Measurements from ENCODE around the gene PSMA2. TPM values are rescaled to one million over a fixed set of nuclear protein-coding genes. Genes with fewer than 3 reads are reported as not detected.

PSMA2 gene
- total RNA-seq, 4 donors from 2014 or later, result 36.3 to 105 (median 73.2) TPM

GRCh38 chr7:42915356-42915755 lies 16.6 kb downstream of the PSMA2 start:
- Histone ChIP-seq H3K27me3 (no peaks in the 10 kb centered on the region), H3K27ac (peak overlapping the region in 2 of 4 donors; percentile 11 to 28), H3K4me3 (no peak overlapping the region), H3K9me3 (no peaks in the 10 kb centered on the region), H3K4me1 (peaks cover 0 to 23% (median 5%) of the 10 kb centered on the region in 3 donors), H3K36me3 (peaks cover 8 to 59% of the 10 kb centered on the region in 2 donors)
- WGBS, 2 donors (ENCODE audit: low coverage in 1 of 2), result 32 to 40% methylated on average over 1 of the region's 1 CpG
- no peak for ATAC-seq
- TF ChIP-seq EP300 (IDR thresholded peaks at IDR 0.05) (no peak), CTCF (IDR thresholded peaks at IDR 0.05) (no peak), POLR2A (IDR thresholded peaks at IDR 0.05) (no peak), POLR2AphosphoS5 (IDR thresholded peaks at IDR 0.05) (no peak)

- 56 to 68% methylated on average over 4 of the region's 5 CpGs for WGBS, 2 donors (ENCODE audit: low coverage in 1 of 2)
- peak overlapping the region in 1 of 4 donors; percentile 28 for H3K27ac ChIP-seq
- H3K4me3 ChIP-seq, result no peak overlapping the region
- no peaks in the 10 kb centered on the region for H3K9me3 ChIP-seq
- H3K4me1 ChIP-seq, result peaks cover 0 to 29% (median 5%) of the 10 kb centered on the region in 3 donors
- TF ChIP-seq POLR2A (IDR thresholded peaks at IDR 0.05), result no peak
- TF ChIP-seq POLR2AphosphoS5 (IDR thresholded peaks at IDR 0.05), result peak; percentile 14
- no peak for ATAC-seq
- H3K36me3 ChIP-seq, result peaks cover 3 to 51% of the 10 kb centered on the region in 2 donors
- H3K27me3 ChIP-seq, result no peaks in the 10 kb centered on the region
Observed at GRCh38 chr7:42914421-42915045, 17.4 kb downstream of the PSMA2 start.

- H3K36me3 ChIP-seq, result peaks cover 3 to 46% of the 10 kb centered on the region in 2 donors
- ATAC-seq, result no peak
- H3K4me1 ChIP-seq, result peaks cover 0 to 29% (median 5%) of the 10 kb centered on the region in 3 donors
- H3K27me3 ChIP-seq, result no peaks in the 10 kb centered on the region
- no peaks in the 10 kb centered on the region for H3K9me3 ChIP-seq
- 61 to 68% methylated on average over 4 to 5 of the region's 6 CpGs for WGBS, 2 donors (ENCODE audit: low coverage in 1 of 2)
- H3K4me3 ChIP-seq, result no peak overlapping the region
- no peak for TF ChIP-seq CTCF (IDR thresholded peaks at IDR 0.05)
- no peak for TF ChIP-seq POLR2AphosphoS5 (IDR thresholded peaks at IDR 0.05)
- no peak for TF ChIP-seq EP300 (IDR thresholded peaks at IDR 0.05)
- TF ChIP-seq POLR2A (IDR thresholded peaks at IDR 0.05), result no peak
- peak overlapping the region in 1 of 4 donors; percentile 5 for H3K27ac ChIP-seq
Observed at GRCh38 chr7:42914009-42914408, 18.0 kb downstream of the PSMA2 start.

- TF ChIP-seq POLR2A (IDR thresholded peaks at IDR 0.05) (no peak), EP300 (IDR thresholded peaks at IDR 0.05) (no peak), POLR2AphosphoS5 (IDR thresholded peaks at IDR 0.05) (no peak), CTCF (IDR thresholded peaks at IDR 0.05) (no peak)
- no peaks in the 10 kb centered on the region for H3K27me3 ChIP-seq
- ATAC-seq, result no peak
- peaks cover 0 to 29% (median 5%) of the 10 kb centered on the region in 3 donors for H3K4me1 ChIP-seq
- H3K4me3 ChIP-seq, result no peak overlapping the region
- peaks cover 3 to 41% of the 10 kb centered on the region in 2 donors for H3K36me3 ChIP-seq
- WGBS, 2 donors (ENCODE audit: low coverage in 1 of 2), result 48 to 80% methylated on average over 2 of the region's 2 CpGs
- peak overlapping the region in 1 of 4 donors; percentile 5 for H3K27ac ChIP-seq
- H3K9me3 ChIP-seq, result no peaks in the 10 kb centered on the region
Observed at GRCh38 chr7:42913591-42913990, 18.4 kb downstream of the PSMA2 start.

- peaks cover 0 to 29% (median 5%) of the 10 kb centered on the region in 3 donors for H3K4me1 ChIP-seq
- peak within 1 kb of the TSS; percentile 92 to 95 for H3K4me3 ChIP-seq
- TF ChIP-seq CTCF (IDR thresholded peaks at IDR 0.05), result peak in 2 of 4 experiments; percentile 10 to 23
- TF ChIP-seq POLR2A (IDR thresholded peaks at IDR 0.05), result peak; percentile 36 to 51
- TF ChIP-seq POLR2AphosphoS5 (IDR thresholded peaks at IDR 0.05), result peak; percentile 83
- TF ChIP-seq EP300 (IDR thresholded peaks at IDR 0.05), result no peak
- peak within 1 kb of the TSS; percentile 64 to 92 (median 85) for H3K27ac ChIP-seq
- H3K9me3 ChIP-seq, result no peaks in the 10 kb centered on the region
- no peaks in the 10 kb centered on the region for H3K27me3 ChIP-seq
- 0% methylated on average over 4 to 10 of the region's 95 CpGs for WGBS, 2 donors (ENCODE audit: low coverage in 1 of 2)
- ATAC-seq, result peak; percentile 97
- peaks cover 0 to 23% of the 10 kb centered on the region in 2 donors for H3K36me3 ChIP-seq
Observed at GRCh38 chr7:42911454-42912447, 20.2 kb downstream of the PSMA2 start, which contains the start of gene C7orf25. C7orf25 (minus strand) TSS chr7:42912070; CDS start chr7:42910900, 1,170 bp downstream.
